OCI-LY7 (cell line): ENCODE measurements around the gene GHDC. TPM values are rescaled to one million over a fixed set of nuclear protein-coding genes. Genes with fewer than 3 reads are reported as not detected.

Experiments
- BruUV-seq: library from RNA; stranded (reverse); fragments of 400-500 nt; replicated peaks from 2 replicates; lab custom pipeline; 2021; lab: Mats Ljungman, UMichigan
- CTCF ChIA-PET: fragments of 300-600 bp; sonication (Branson Sonifier 250); formaldehyde crosslinking; loops from one replicate; lab custom pipeline; 2022; ENCODE audit warnings: antibody characterized with exemption; ENCODE audit not compliant: unreplicated experiment; lab: Charles Lee
- POLR2A ChIA-PET: fragments of 300-600 bp; sonication (Branson Sonifier 250); formaldehyde crosslinking; loops from one replicate; lab custom pipeline; 2022; ENCODE audit warnings: antibody characterized with exemption; lab: Charles Lee
- DNase-seq: peaks from one replicate; pipeline ENCODE4 v3.0.0-alpha.2; 2015; ENCODE audit warnings: low spot score
- H2AFZ ChIP-seq: fragments of 200-600 bp; sonication (generic), shearing (Covaris generic); 2 replicates; pipeline ENCODE4 v1.6.1; 2014; ENCODE audit warnings: mild to moderate bottlenecking, antibody characterized with exemption, low read length, moderate library complexity
- H3K27ac ChIP-seq: fragments of 200-600 bp; sonication (generic); 2 replicates; pipeline ENCODE4 v1.5.1; 2014; ENCODE audit warnings: mixed run types, low read depth, mild to moderate bottlenecking, moderate library complexity, low read length, inconsistent platforms; ENCODE audit not compliant: poor library complexity, severe bottlenecking
- H3K36me3 ChIP-seq: fragments of 200-600 bp; sonication (generic); 2 replicates; pipeline ENCODE4 v1.6.1; 2014; ENCODE audit warnings: mild to moderate bottlenecking, antibody characterized with exemption, low read length, moderate library complexity, mixed read lengths; ENCODE audit not compliant: insufficient read depth
- H3K4me1 ChIP-seq: fragments of 200-600 bp; sonication (generic); 2 replicates; pipeline ENCODE4 v1.5.1; 2014; ENCODE audit warnings: mild to moderate bottlenecking, low read length; ENCODE audit not compliant: insufficient read depth, poor library complexity, severe bottlenecking
- H3K4me2 ChIP-seq: fragments of 200-600 bp; sonication (generic); 2 replicates; pipeline ENCODE4 v1.6.1; 2014; ENCODE audit warnings: mild to moderate bottlenecking, low read length
- H3K4me3 ChIP-seq: fragments of 200-600 bp; sonication (generic); 2 replicates; pipeline ENCODE4 v1.5.1; 2014; ENCODE audit warnings: mild to moderate bottlenecking, low read depth, low read length; ENCODE audit not compliant: poor library complexity, severe bottlenecking
- H3K79me2 ChIP-seq: fragments of 200-600 bp; sonication (generic); 2 replicates; pipeline ENCODE4 v1.6.1; 2016; ENCODE audit warnings: low read depth, mild to moderate bottlenecking, low read length, moderate library complexity, mixed read lengths; ENCODE audit not compliant: insufficient read depth
- H3K9me2 ChIP-seq: fragments of 200-600 bp; sonication (generic); 2 replicates; pipeline ENCODE4 v1.6.1; 2016; ENCODE audit warnings: mild to moderate bottlenecking, low read length, mixed read lengths; ENCODE audit not compliant: insufficient read depth
- H3K9me3 ChIP-seq: fragments of 200-600 bp; sonication (generic); 2 replicates; pipeline ENCODE4 v1.6.1; 2014; ENCODE audit warnings: mild to moderate bottlenecking, mixed run types, low read length, mixed read lengths
- H4K20me1 ChIP-seq: fragments of 200-600 bp; sonication (generic); 2 replicates; pipeline ENCODE4 v1.6.1; 2014; ENCODE audit warnings: mild to moderate bottlenecking, antibody characterized with exemption, low read length, moderate library complexity, mixed read lengths; ENCODE audit not compliant: insufficient read depth
- EZH2phosphoT487 ChIP-seq: fragments of 200-600 bp; sonication (generic); IDR thresholded peaks from 2 replicates; pipeline ENCODE4 v1.6.1; 2018; ENCODE audit warnings: low read depth, borderline replicate concordance, mild to moderate bottlenecking, mixed run types, antibody characterized with exemption, low read length, moderate library complexity, mixed read lengths
- intact Hi-C: fragments of 100-400 bp; cut with micrococcal nuclease; formaldehyde crosslinking; loops from one replicate; pipeline ENCODE4 v1.10.0; 2022; ENCODE audit not compliant: unreplicated experiment
- total RNA-seq, 2 experiments: library from RNA; depleted of rRNA in 1 of 2; stranded (reverse); fragments of >200 nt in 1 of 2; shearing (Covaris generic) in 1 of 2; gene quantifications; 2 replicates each; pipeline ENCODE4 v1.2.3, GENCODE V29; 2014 to 2022
- TF ChIP-seq, protein P1 (sequence below): fragments of 200-600 bp; sonication (generic); conservative IDR thresholded peaks from 2 replicates; pipeline ENCODE4 v1.5.1; 2014; ENCODE audit warnings: mild to moderate bottlenecking, antibody characterized with exemption, low read length, moderate library complexity, mixed read lengths

GHDC gene
- total RNA-seq, 2 experiments from 2014 or later = 30.0 to 33.2 TPM

DNA sequence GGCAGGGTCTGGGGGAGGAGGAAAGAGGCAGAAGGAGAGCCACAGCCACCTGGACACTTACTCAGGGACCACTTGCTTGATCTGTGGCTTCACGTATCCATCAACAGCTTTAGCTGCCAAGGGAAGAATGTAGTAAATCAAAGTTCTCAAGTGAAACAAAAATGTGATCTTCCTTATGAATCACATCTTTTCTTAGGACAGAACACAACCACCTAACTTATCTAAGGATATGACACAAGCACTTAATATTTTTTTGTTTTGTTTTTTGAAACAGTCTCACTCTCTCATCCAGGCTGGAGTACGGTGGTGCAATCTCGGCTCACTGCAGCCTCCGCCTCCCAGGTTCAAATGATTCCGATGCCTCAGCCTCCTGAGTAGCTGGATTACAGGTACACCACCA, 8.4 kb upstream of the GHDC start:
- no peak overlapping the region for H3K4me2 ChIP-seq
- no peaks in the 10 kb centered on the region for H3K79me2 ChIP-seq
- no peaks in the 10 kb centered on the region for H3K9me3 ChIP-seq
- ChIA-PET POLR2A (no interaction called here), CTCF (no interaction called here)
- no peak overlapping the region for H3K4me3 ChIP-seq
- peaks cover 8% of the 10 kb centered on the region for H3K36me3 ChIP-seq
- BruUV-seq = no TSS peak
- no peaks in the 10 kb centered on the region for H3K9me2 ChIP-seq
- H3K4me1 ChIP-seq = peaks cover 6% of the 10 kb centered on the region
- H3K27ac ChIP-seq = no peak overlapping the region
- H2AFZ ChIP-seq = no peak overlapping the region
- no peak for DNase-seq
- TF ChIP-seq, protein P1, sequence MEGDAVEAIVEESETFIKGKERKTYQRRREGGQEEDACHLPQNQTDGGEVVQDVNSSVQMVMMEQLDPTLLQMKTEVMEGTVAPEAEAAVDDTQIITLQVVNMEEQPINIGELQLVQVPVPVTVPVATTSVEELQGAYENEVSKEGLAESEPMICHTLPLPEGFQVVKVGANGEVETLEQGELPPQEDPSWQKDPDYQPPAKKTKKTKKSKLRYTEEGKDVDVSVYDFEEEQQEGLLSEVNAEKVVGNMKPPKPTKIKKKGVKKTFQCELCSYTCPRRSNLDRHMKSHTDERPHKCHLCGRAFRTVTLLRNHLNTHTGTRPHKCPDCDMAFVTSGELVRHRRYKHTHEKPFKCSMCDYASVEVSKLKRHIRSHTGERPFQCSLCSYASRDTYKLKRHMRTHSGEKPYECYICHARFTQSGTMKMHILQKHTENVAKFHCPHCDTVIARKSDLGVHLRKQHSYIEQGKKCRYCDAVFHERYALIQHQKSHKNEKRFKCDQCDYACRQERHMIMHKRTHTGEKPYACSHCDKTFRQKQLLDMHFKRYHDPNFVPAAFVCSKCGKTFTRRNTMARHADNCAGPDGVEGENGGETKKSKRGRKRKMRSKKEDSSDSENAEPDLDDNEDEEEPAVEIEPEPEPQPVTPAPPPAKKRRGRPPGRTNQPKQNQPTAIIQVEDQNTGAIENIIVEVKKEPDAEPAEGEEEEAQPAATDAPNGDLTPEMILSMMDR = no peak
- TF ChIP-seq EZH2phosphoT487 = no peak
- no peaks in the 10 kb centered on the region for H4K20me1 ChIP-seq
- intact Hi-C loops = no loop called here

DNA sequence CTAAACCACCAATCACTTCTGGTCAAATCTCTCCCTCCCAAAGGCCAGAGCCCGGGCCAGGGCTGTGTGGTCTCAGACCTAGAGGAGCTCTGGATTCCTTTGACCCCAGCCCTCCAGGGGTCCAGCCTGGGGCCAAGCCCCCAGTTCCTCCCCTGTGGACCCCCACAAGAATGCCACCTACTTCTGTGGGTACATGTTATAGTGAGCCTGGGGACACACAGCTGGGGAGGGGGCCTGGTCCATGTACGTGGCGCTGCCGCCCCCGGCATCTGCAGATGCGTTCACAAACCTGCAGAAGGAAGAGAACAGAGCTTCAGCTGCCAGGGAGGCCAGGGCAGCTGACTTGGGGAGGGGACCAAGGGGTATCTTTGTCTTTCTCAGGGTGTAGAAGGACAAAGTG, 7.9 kb upstream of the GHDC start:
- H3K4me3 ChIP-seq = no peak overlapping the region
- ChIA-PET POLR2A (no interaction called here), CTCF (no interaction called here)
- H3K27ac ChIP-seq = no peak overlapping the region
- no peaks in the 10 kb centered on the region for H3K79me2 ChIP-seq
- peaks cover 6% of the 10 kb centered on the region for H3K4me1 ChIP-seq
- no peaks in the 10 kb centered on the region for H3K9me3 ChIP-seq
- TF ChIP-seq EZH2phosphoT487 = no peak
- TF ChIP-seq, protein P1 = no peak
- H2AFZ ChIP-seq = no peak overlapping the region
- no TSS peak for BruUV-seq
- H3K36me3 ChIP-seq = peaks cover 3% of the 10 kb centered on the region; the same call in 1 of the 2 replicates
- intact Hi-C loops = no loop called here
- H3K9me2 ChIP-seq = no peaks in the 10 kb centered on the region
- no peak for DNase-seq
- no peaks in the 10 kb centered on the region for H4K20me1 ChIP-seq
- H3K4me2 ChIP-seq = no peak overlapping the region

DNA sequence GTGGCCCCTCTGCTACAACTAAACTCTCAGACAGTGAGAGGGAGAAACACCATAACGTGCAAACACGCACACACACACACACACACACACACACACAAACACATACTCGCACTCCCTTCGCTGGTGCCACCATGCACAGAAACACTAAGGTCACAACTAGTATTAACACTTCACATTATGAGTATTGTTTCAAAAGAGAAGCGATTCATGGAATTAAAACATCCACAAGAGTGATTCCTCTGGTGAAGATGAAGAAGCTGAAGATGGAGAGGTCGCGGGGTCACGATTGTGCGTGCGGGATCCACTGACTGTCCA, 7.1 kb upstream of the GHDC start:
- Histone ChIP-seq H2AFZ (no peak overlapping the region), H3K79me2 (no peaks in the 10 kb centered on the region; the same call in 1 of the 2 replicates), H4K20me1 (no peaks in the 10 kb centered on the region), H3K9me2 (no peaks in the 10 kb centered on the region), H3K4me3 (no peak overlapping the region), H3K27ac (no peak overlapping the region), H3K36me3 (peaks cover 2% of the 10 kb centered on the region; the same call in 1 of the 2 replicates), H3K4me2 (no peak overlapping the region), H3K4me1 (peaks cover 6% of the 10 kb centered on the region), H3K9me3 (no peaks in the 10 kb centered on the region)
- ChIA-PET POLR2A (no interaction called here), CTCF (no interaction called here)
- no peak for TF ChIP-seq EZH2phosphoT487
- TF ChIP-seq, protein P1 = no peak
- DNase-seq = no peak
- intact Hi-C loops = no loop called here
- no TSS peak for BruUV-seq
